Endothelial cell of umbilical vein (primary cell): ENCODE measurements around the gene TM9SF1. TPM values are rescaled to one million over a fixed set of nuclear protein-coding genes. Genes with fewer than 3 reads are reported as not detected.

Source experiments
- BruUV-seq: library from RNA; stranded (reverse); fragments of 400-500 nt; replicated peaks from 2 replicates; lab custom pipeline; 2021; lab: Mats Ljungman, UMichigan
- CTCF ChIA-PET: fragments of 300-600, 350-600 bp; sonication (Branson Sonifier 250); formaldehyde crosslinking; loops from one replicate; lab custom pipeline; 2021; ENCODE audit warnings: antibody characterized with exemption, inconsistent platforms; lab: Charles Lee
- POLR2A ChIA-PET: fragments of 300-600, 350-600 bp; sonication (Branson Sonifier 250); formaldehyde crosslinking; loops from one replicate; lab custom pipeline; 2021; ENCODE audit warnings: antibody characterized with exemption, inconsistent platforms; lab: Charles Lee
- DNase-seq: peaks from one replicate; pipeline ENCODE4 v3.0.0-alpha.2; 2011; ENCODE audit warnings: low read depth, low spot score
- FAIRE-seq: peaks from 2 replicates; lab custom pipeline; 2011; peaks lifted over from hg19 to GRCh38; lab: Jason Lieb, UNC
- H2AFZ ChIP-seq: 2 replicates; pipeline ENCODE4 v1.6.0; 2012; ENCODE audit warnings: low read depth, low read length, control low read depth, inconsistent platforms
- H3K27ac ChIP-seq: 2 replicates; pipeline ENCODE4 v1.5.1; 2011; ENCODE audit warnings: low read depth, mild to moderate bottlenecking, control low read depth, low read length, moderate library complexity; ENCODE audit not compliant: insufficient read depth
- H3K27me3 ChIP-seq, 2 experiments: 2 replicates each; pipeline versions ENCODE4 v1.6.0 to v1.6.1; 2011; ENCODE audit warnings: low read length in 2 of 2, mixed read lengths in 1 of 2; ENCODE audit not compliant: control insufficient read depth in 2 of 2, insufficient read depth in 2 of 2
- H3K36me3 ChIP-seq, 2 experiments: 2 replicates in 1 of 2; 3 replicates in 1 of 2; pipeline ENCODE4 v1.5.1; 2011; ENCODE audit warnings: low read length in 2 of 2, mild to moderate bottlenecking in 1 of 2, moderate library complexity in 1 of 2; ENCODE audit not compliant: control insufficient read depth in 2 of 2, insufficient read depth in 2 of 2; ENCODE audit errors: extremely low read depth in 1 of 2
- H3K4me1 ChIP-seq: 3 replicates; pipeline ENCODE4 v1.5.1; 2011; ENCODE audit warnings: mild to moderate bottlenecking, low read length; ENCODE audit not compliant: control insufficient read depth, insufficient read depth; ENCODE audit errors: extremely low read depth
- H3K4me2 ChIP-seq: 2 replicates; pipeline ENCODE4 v1.6.1; 2011; ENCODE audit warnings: low read length, control low read depth, mixed read lengths; ENCODE audit not compliant: insufficient read depth
- H3K4me3 ChIP-seq, 3 experiments: fragments of 200-600 bp in 1 of 3; sonication (generic), shearing (Covaris generic) in 1 of 3; replicated peaks in 1 of 3; 2 replicates each; pipeline ENCODE4 v1.5.1; 2011 to 2016; ENCODE audit warnings: control low read depth in 3 of 3, low read length in 3 of 3, mild to moderate bottlenecking in 2 of 3, inconsistent platforms in 1 of 3, low read depth in 1 of 3, moderate library complexity in 1 of 3; ENCODE audit not compliant: insufficient read depth in 1 of 3
- H3K79me2 ChIP-seq: 2 replicates; pipeline ENCODE4 v1.6.0; 2012; ENCODE audit warnings: low read length, inconsistent platforms; ENCODE audit not compliant: control insufficient read depth, insufficient read depth
- H3K9ac ChIP-seq: replicated peaks from 2 replicates; pipeline ENCODE3; 2011; ENCODE audit warnings: low read length, control low read depth; ENCODE audit not compliant: insufficient read depth; ENCODE audit errors: extremely low read depth
- H3K9me1 ChIP-seq: replicated peaks from 3 replicates; pipeline ENCODE4 v1.6.0; 2011; ENCODE audit warnings: mild to moderate bottlenecking, low read length; ENCODE audit not compliant: control insufficient read depth, insufficient read depth; ENCODE audit errors: extremely low read depth
- H3K9me3 ChIP-seq: replicated peaks from 2 replicates; pipeline ENCODE4 v1.5.1; 2012; ENCODE audit warnings: low read length, inconsistent platforms; ENCODE audit not compliant: control insufficient read depth, insufficient read depth
- H4K20me1 ChIP-seq: replicated peaks from 2 replicates; pipeline ENCODE3; 2011; ENCODE audit warnings: mild to moderate bottlenecking, low read length; ENCODE audit not compliant: control insufficient read depth, insufficient read depth; ENCODE audit errors: extremely low read depth
- EZH2 ChIP-seq: IDR thresholded peaks from 2 replicates; pipeline ENCODE4 v1.6.1; 2012; ENCODE audit warnings: borderline replicate concordance, low read depth, mild to moderate bottlenecking, moderate library complexity, low read length, inconsistent platforms; ENCODE audit not compliant: severe bottlenecking
- JUN ChIP-seq: IDR thresholded peaks from 2 replicates; pipeline ENCODE4 v1.6.1; 2011; ENCODE audit warnings: borderline replicate concordance, low read depth; ENCODE audit not compliant: insufficient read length, insufficient read depth
- MYC ChIP-seq: IDR thresholded peaks from one replicate; pipeline ENCODE4 v1.6.1; 2011; ENCODE audit warnings: mild to moderate bottlenecking, low read depth, low read length
- POLR2A ChIP-seq: IDR thresholded peaks from 2 replicates; pipeline ENCODE4 v1.6.1; 2012; ENCODE audit warnings: low read depth, mild to moderate bottlenecking, control low read depth, low read length
- POLR2AphosphoS5 ChIP-seq: IDR thresholded peaks from 2 replicates; pipeline ENCODE4 v1.6.1; 2012; ENCODE audit warnings: low read depth, mild to moderate bottlenecking, control low read depth, low read length, moderate library complexity; ENCODE audit not compliant: insufficient read depth
- dilution Hi-C: fragments of 300-500 bp; cut with MboI; formaldehyde crosslinking; loops from one replicate; pipeline ENCODE4 v1.15.0; 2019; ENCODE audit warnings: low sequenced_read_pairs; ENCODE audit not compliant: extremely low pct_ligation_motif_present
- intact Hi-C: fragments of 100-400 bp; cut with micrococcal nuclease; formaldehyde crosslinking; loops from one replicate; pipeline ENCODE4 v1.10.0; 2022
- polyA plus RNA-seq, 4 experiments: library from polyadenylated mRNA; depleted of rRNA in 3 of 4; stranded (reverse) in 3 of 4; unstranded in 1 of 4; fragments of >200 nt; gene quantifications; 2 replicates each; pipeline versions ENCODE4 v1.2.1 to v1.2.3, GENCODE V29; 2011 to 2012; ENCODE audit warnings: missing spikeins in 1 of 4
- total RNA-seq: library from RNA; stranded (reverse); gene quantifications from 2 replicates; pipeline ENCODE4 v1.2.3, GENCODE V29; 2021
- TF ChIP-seq, protein P1 (sequence below): IDR thresholded peaks from 2 replicates; pipeline ENCODE4 v1.6.1; 2011; ENCODE audit not compliant: insufficient read depth, insufficient read length

TM9SF1 gene
- total and polyA plus RNA-seq, 2 donors (not counting 3 experiments of a cell fraction or from before 2014, with no cell fraction given) = 60.7 to 71.5 TPM

- Histone ChIP-seq H3K4me1 (peaks cover 6% of the 10 kb centered on the region), H3K79me2 (peaks cover 20% of the 10 kb centered on the region), H3K9ac (peak overlapping the region; percentile 14), H4K20me1 (no peaks in the 10 kb centered on the region), H3K36me3 (peaks cover 5 to 32% of the 10 kb centered on the region in 2 experiments), H3K27me3 (no peaks in the 10 kb centered on the region), H2AFZ (no peak overlapping the region), H3K27ac (no peak overlapping the region), H3K9me1 (no peaks in the 10 kb centered on the region), H3K4me2 (peak overlapping the region; percentile 1), H3K9me3 (no peaks in the 10 kb centered on the region), H3K4me3 (no peak overlapping the region)
- FAIRE-seq = no peak
- no peak for TF ChIP-seq JUN
- no peak for TF ChIP-seq MYC
- TF ChIP-seq, protein P1, sequence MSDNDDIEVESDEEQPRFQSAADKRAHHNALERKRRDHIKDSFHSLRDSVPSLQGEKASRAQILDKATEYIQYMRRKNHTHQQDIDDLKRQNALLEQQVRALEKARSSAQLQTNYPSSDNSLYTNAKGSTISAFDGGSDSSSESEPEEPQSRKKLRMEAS = no peak
- TF ChIP-seq POLR2A = no peak
- TF ChIP-seq POLR2AphosphoS5 = no peak
- dilution Hi-C loops = no loop called here
- BruUV-seq = no TSS peak
- intact Hi-C loops = loop anchor here (2.0 kb wide), 4 partner anchors 28 to 108 kb away; partner anchors contain the start of genes DCAF11, IRF9, NRL and PSME2
- POLR2A ChIA-PET = interaction anchor here (1.0 kb wide), 1 partner anchor 24 kb away, joined by 5 read pairs; the partner anchor contains the start of gene CHMP4A
- DNase-seq = no peak
- CTCF ChIA-PET = interaction anchor here (1.0 to 1.6 kb wide), 7 partner anchors 9 to 119 kb away, joined by 3 to 6 read pairs (median 5); partner anchors contain the start of genes CHMP4A, CIDEB, IRF9 and MDP1
Measured at GRCh38 chr14:24189059-24189375, 6.2 kb downstream of the TM9SF1 start.

DNA sequence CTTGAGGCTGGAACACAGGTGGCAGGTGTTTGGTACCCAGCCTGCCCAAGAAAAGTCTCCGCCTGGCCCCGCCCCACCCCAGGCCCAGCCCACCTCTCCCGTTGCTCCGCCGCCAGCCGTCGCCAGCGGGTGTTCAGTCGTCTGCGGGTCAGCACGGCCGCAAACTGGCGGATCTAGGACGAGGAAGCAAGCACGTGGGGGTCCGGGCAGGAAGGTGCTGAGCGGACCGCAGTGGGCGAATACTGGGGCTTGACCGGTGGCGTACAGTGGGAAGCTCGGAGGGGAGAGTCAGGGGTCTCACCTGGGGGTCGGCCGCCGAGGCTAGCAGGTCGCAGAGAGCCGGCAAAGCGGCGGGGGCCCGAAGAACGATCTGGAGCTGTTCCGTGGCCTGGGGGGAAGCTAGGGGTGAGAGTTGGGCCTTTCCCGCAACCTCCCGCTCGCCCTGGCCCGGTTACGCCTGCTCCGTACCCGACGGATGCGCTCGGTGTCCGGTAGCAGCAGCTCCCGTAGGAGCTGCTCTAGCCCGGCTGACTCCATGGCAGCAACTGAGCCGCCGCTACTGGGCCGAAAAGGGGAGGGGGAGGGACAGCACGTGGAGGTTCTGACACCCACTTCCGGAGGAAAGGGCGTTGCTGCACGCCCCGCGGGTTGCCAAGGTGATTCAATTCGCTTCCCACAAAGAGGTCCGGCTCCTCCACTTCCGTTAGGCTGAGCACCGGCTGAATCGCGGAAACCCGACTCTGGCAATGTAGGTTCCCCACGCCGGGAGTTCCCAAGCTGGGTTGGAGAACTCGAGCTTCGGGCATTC is 6.8 kb downstream of the TM9SF1 start, which contains the start of gene IPO4:
Gene IPO4, minus strand, starts transcription at position 566 of the 808 bp plus-strand sequence. Its CDS starts 29 bp downstream, at position 537.
- intact Hi-C loops = loop anchor here (1.0 to 2.0 kb wide), 5 partner anchors 28 to 108 kb away; partner anchors contain the start of genes DCAF11, IRF9, NRL and PSME2
- Histone ChIP-seq H3K4me2 (peak within 1 kb of the TSS; percentile 75), H3K79me2 (peaks cover 17% of the 10 kb centered on the region), H3K4me1 (peaks cover 6% of the 10 kb centered on the region), H3K36me3 (peaks cover 5 to 35% of the 10 kb centered on the region in 2 experiments), H3K27me3 (no peaks in the 10 kb centered on the region), H3K27ac (peak within 1 kb of the TSS; percentile 45), H3K9ac (peak within 1 kb of the TSS; percentile 42), H3K9me1 (no peaks in the 10 kb centered on the region), H3K9me3 (no peaks in the 10 kb centered on the region), H2AFZ (peak within 1 kb of the TSS; percentile 57), H4K20me1 (no peaks in the 10 kb centered on the region), H3K4me3 (peak within 1 kb of the TSS; percentile 31 to 65 (median 37))
- DNase-seq (peak; percentile 94), FAIRE-seq (peak; percentile 100)
- POLR2A ChIA-PET = interaction anchor here (1.0 kb wide), 1 partner anchor 25 kb away, joined by 5 read pairs; the partner anchor contains the start of gene CHMP4A
- TF ChIP-seq EZH2 = no peak
- TF ChIP-seq, protein P1 = peak; percentile 99
- peak; percentile 100 for TF ChIP-seq MYC
- TF ChIP-seq POLR2AphosphoS5 = peak; percentile 95
- no peak for TF ChIP-seq JUN
- TF ChIP-seq POLR2A = peak; percentile 94
- CTCF ChIA-PET = interaction anchor here (1.0 to 1.6 kb wide), 7 partner anchors 9 to 120 kb away, joined by 3 to 6 read pairs (median 5); partner anchors contain the start of genes CHMP4A, CIDEB, IRF9 and MDP1
- no TSS peak for BruUV-seq
- dilution Hi-C loops = no loop called here
